GM21515 (cell line): Measurements from ENCODE around the gene METTL8.

Source experiments
- ATAC-seq: cut with Tn5 transposase; IDR thresholded peaks from one replicate; pipeline ENCODE4 v1.9.1; 2021; ENCODE audit not compliant: unreplicated experiment

METTL8 gene

GRCh38 chr2:171346723-171347557, 86.8 kb downstream of the METTL8 start:
- no peak for ATAC-seq

- ATAC-seq = no peak
Measured at GRCh38 chr2:171345971-171346722, 87.6 kb downstream of the METTL8 start.

GRCh38 chr2:171344182-171344581, 89.6 kb downstream of the METTL8 start:
- no peak for ATAC-seq

- no peak for ATAC-seq
Measured at GRCh38 chr2:171342067-171342413, 91.8 kb downstream of the METTL8 start.

- ATAC-seq = no peak
Measured at GRCh38 chr2:171341394-171342066, 92.3 kb downstream of the METTL8 start.

- no peak for ATAC-seq
Measured at GRCh38 chr2:171334946-171335345, 98.8 kb downstream of the METTL8 start.

GRCh38 chr2:171334171-171334570, 99.6 kb downstream of the METTL8 start:
- ATAC-seq = no peak

GRCh38 chr2:171330155-171330956, 103.4 kb downstream of the METTL8 start:
- ATAC-seq = no peak

GRCh38 chr2:171327043-171327496, 106.7 kb downstream of the METTL8 start:
- no peak for ATAC-seq

GRCh38 chr2:171325886-171326585, 107.8 kb downstream of the METTL8 start:
- no peak for ATAC-seq

GRCh38 chr2:171323971-171324528, 109.7 kb downstream of the METTL8 start:
- no peak for ATAC-seq

GRCh38 chr2:171322928-171323327, 110.9 kb downstream of the METTL8 start:
- no peak for ATAC-seq

GRCh38 chr2:171320731-171321130, 113.1 kb downstream of the METTL8 start:
- no peak for ATAC-seq

- peak; percentile 29 for ATAC-seq
Measured at GRCh38 chr2:171320208-171320621, 113.6 kb downstream of the METTL8 start.

- ATAC-seq = peak; percentile 43
Measured at GRCh38 chr2:171319164-171319810, 114.5 kb downstream of the METTL8 start.

- no peak for ATAC-seq
Measured at GRCh38 chr2:171318463-171318934, 115.3 kb downstream of the METTL8 start.

- ATAC-seq = peak; percentile 34
Measured at GRCh38 chr2:171317492-171318125, 116.2 kb downstream of the METTL8 start.

GRCh38 chr2:171316755-171317337, 116.9 kb downstream of the METTL8 start:
- no peak for ATAC-seq
